Kidney (tissue), 14 donors: ENCODE measurements around the gene NCOA1. TPM values are rescaled to one million over a fixed set of nuclear protein-coding genes. Genes with fewer than 3 reads are reported as not detected.

Source experiments
- DNase-seq, 5 donors: peaks; one replicate each; pipeline ENCODE4 v3.0.0-alpha.2; 2013 to 2020
- FAIRE-seq: peaks from 2 replicates; lab custom pipeline; 2012; peaks lifted over from hg19 to GRCh38; lab: Jason Lieb, UNC
- H3K27ac ChIP-seq, 2 donors: one replicate each; pipeline ENCODE4 v1.7.0; 2013; ENCODE audit warnings: low read depth in 2 of 2, low read length in 2 of 2, inconsistent platforms in 1 of 2
- H3K27me3 ChIP-seq: one replicate; pipeline ENCODE4 v1.7.1; 2013; ENCODE audit warnings: low read length, inconsistent platforms; ENCODE audit not compliant: control insufficient read depth, insufficient read depth
- H3K36me3 ChIP-seq, 3 donors: one replicate each; pipeline versions ENCODE4 v1.7.0 to v1.7.1; 2013; ENCODE audit warnings: low read length in 3 of 3, control low read depth in 1 of 3, inconsistent platforms in 1 of 3; ENCODE audit not compliant: insufficient read depth in 3 of 3, control insufficient read depth in 2 of 3
- H3K4me1 ChIP-seq, 3 donors: one replicate each; pipeline versions ENCODE4 v1.7.0 to v1.7.1; 2013; ENCODE audit warnings: low read length in 3 of 3, inconsistent platforms in 1 of 3, low read depth in 1 of 3; ENCODE audit not compliant: control insufficient read depth in 2 of 3, insufficient read depth in 2 of 3
- H3K4me3 ChIP-seq, 3 donors: one replicate each; pipeline versions ENCODE4 v1.7.0 to v1.8.1; 2013; ENCODE audit warnings: low read length in 3 of 3, control low read depth in 1 of 3, inconsistent platforms in 1 of 3
- H3K9ac ChIP-seq, 3 donors: one replicate each; pipeline versions ENCODE4 v1.7.0 to v1.7.1; 2013; ENCODE audit warnings: low read length in 3 of 3, control low read depth in 1 of 3, inconsistent platforms in 1 of 3
- H3K9me3 ChIP-seq, 3 donors: one replicate each; pipeline versions ENCODE4 v1.7.0 to v1.7.1; 2013; ENCODE audit warnings: low read length in 3 of 3, control low read depth in 1 of 3, inconsistent platforms in 1 of 3; ENCODE audit not compliant: control insufficient read depth in 2 of 3, insufficient read depth in 1 of 3
- CTCF ChIP-seq: IDR thresholded peaks from 3 replicates; pipeline ENCODE4 v1.5.1; 2012; ENCODE audit warnings: mild to moderate bottlenecking, moderate library complexity, borderline replicate concordance; ENCODE audit not compliant: insufficient read depth; ENCODE audit errors: extremely low read depth
- intact Hi-C: fragments of 100-400 bp; cut with DNase I; formaldehyde crosslinking; loops from one replicate; pipeline ENCODE4 v1.11.1; 2022
- polyA plus RNA-seq: library from polyadenylated mRNA; stranded (reverse); fragments of 350-450 nt; fragmentation: Illumina TruSeq; extraction: RNeasy Lipid Tissue Mini Kit (QIAGEN cat#74804); gene quantifications from one replicate; pipeline ENCODE4 v1.2.3, GENCODE V29; 2014; ENCODE audit warnings: low read depth, low replicate concordance; ENCODE audit not compliant: insufficient read depth
- total RNA-seq: library from RNA; stranded (reverse); fragmentation: NEBNext Ultra II Directional; extraction: Animal tissue kit (Norgen Biotek cat#: 25700); gene quantifications from one replicate; pipeline ENCODE4 v1.2.1, GENCODE V29; 2021
- donor health status: control.
- donor health status: control.
- donor health status: control.
- donor health status: control.
- donor health status: control.
- donor health status: DM: yes; HTN: yes; CAD: no.
- donor health status: Normal renal cell carcinoma (clear cell type).

The NCOA1 gene
- total and polyA plus RNA-seq, 2 donors from 2014 or later, result 11.6 to 41.5 TPM

- no peaks in the 10 kb centered on the region for H3K27me3 ChIP-seq
- no peak overlapping the region for H3K9ac ChIP-seq
- TF ChIP-seq CTCF, result no peak
- intact Hi-C loops, result no loop called here
- no peak overlapping the region for H3K27ac ChIP-seq
- no peaks in the 10 kb centered on the region for H3K4me1 ChIP-seq
- H3K36me3 ChIP-seq, result peaks cover 3 to 6% (median 4%) of the 10 kb centered on the region in 3 donors
- DNase-seq (no peak), FAIRE-seq (no peak)
- no peaks in the 10 kb centered on the region for H3K9me3 ChIP-seq
- H3K4me3 ChIP-seq, result no peak overlapping the region
Measured at GRCh38 chr2:24814516-24814915, 323.5 kb downstream of the NCOA1 start.

- DNase-seq (no peak), FAIRE-seq (no peak)
- no peak for TF ChIP-seq CTCF
- intact Hi-C loops, result no loop called here
- Histone ChIP-seq H3K4me1 (no peaks in the 10 kb centered on the region), H3K4me3 (no peak overlapping the region), H3K27me3 (no peaks in the 10 kb centered on the region), H3K36me3 (peaks cover 3 to 6% (median 5%) of the 10 kb centered on the region in 3 donors), H3K27ac (no peak overlapping the region), H3K9me3 (no peaks in the 10 kb centered on the region), H3K9ac (no peak overlapping the region)
Measured at GRCh38 chr2:24815171-24815570, 324.1 kb downstream of the NCOA1 start.

GRCh38 chr2:24816404-24816803, 325.4 kb downstream of the NCOA1 start:
- Histone ChIP-seq H3K9me3 (no peaks in the 10 kb centered on the region), H3K27ac (no peak overlapping the region), H3K9ac (no peak overlapping the region), H3K27me3 (no peaks in the 10 kb centered on the region), H3K4me3 (no peak overlapping the region), H3K4me1 (no peaks in the 10 kb centered on the region), H3K36me3 (peaks cover 5 to 12% (median 6%) of the 10 kb centered on the region in 3 donors)
- DNase-seq, result no peak
- FAIRE-seq, result no peak
- TF ChIP-seq CTCF, result no peak
- intact Hi-C loops, result no loop called here

GRCh38 chr2:24816884-24817283, 325.8 kb downstream of the NCOA1 start:
- no peak overlapping the region for H3K27ac ChIP-seq
- peaks cover 5 to 15% (median 6%) of the 10 kb centered on the region in 3 donors for H3K36me3 ChIP-seq
- H3K4me1 ChIP-seq, result no peaks in the 10 kb centered on the region
- no peaks in the 10 kb centered on the region for H3K9me3 ChIP-seq
- no peak overlapping the region for H3K4me3 ChIP-seq
- no peak overlapping the region for H3K9ac ChIP-seq
- H3K27me3 ChIP-seq, result no peaks in the 10 kb centered on the region
- no peak for TF ChIP-seq CTCF
- DNase-seq (no peak), FAIRE-seq (no peak)
- intact Hi-C loops, result no loop called here
